Ammon's horn (tissue), 1 donor: ENCODE results near the gene RESP18.
"Not testable (repeated sequence)": the region's sequence is repeated elsewhere in the genome, so short reads cannot be mapped to it uniquely, and the experiment has no call there.

Source experiments
- DNase-seq: peaks from one replicate; pipeline ENCODE4 v3.0.0-alpha.2; 2016; ENCODE audit warnings: low spot score

RESP18 gene

DNA sequence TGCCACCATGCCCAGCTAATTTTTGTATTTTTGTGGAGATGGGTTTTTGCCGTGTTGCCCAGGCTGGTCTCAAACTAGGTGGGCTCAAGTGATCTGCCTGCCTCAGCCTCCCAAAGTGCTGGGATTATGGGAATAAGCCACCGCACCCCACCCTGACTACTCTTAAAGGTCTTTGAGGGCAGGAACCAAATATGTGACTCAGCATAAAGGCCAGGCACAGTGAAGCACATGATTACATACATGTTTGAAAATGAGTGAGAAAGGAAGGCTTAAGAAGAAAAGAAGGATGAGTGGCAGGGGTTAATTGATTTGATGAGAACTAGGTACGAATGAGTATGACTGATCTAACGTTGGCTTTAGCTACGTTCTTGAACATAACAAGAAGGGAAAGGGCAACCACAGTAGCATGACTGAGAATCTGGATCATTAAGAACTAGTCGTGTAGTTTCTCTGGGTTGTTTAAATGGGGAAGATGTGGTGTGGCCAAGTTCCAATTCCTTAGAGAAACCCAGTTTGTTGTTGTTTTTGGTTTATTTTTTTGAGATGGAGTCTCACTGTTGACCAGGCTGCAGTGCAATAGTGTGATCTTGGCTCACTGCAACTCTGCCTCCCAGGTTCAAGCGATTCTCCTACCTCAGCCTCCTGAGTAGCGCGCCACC is 6.8 kb downstream of the RESP18 start:
- DNase-seq, result no peak

DNA sequence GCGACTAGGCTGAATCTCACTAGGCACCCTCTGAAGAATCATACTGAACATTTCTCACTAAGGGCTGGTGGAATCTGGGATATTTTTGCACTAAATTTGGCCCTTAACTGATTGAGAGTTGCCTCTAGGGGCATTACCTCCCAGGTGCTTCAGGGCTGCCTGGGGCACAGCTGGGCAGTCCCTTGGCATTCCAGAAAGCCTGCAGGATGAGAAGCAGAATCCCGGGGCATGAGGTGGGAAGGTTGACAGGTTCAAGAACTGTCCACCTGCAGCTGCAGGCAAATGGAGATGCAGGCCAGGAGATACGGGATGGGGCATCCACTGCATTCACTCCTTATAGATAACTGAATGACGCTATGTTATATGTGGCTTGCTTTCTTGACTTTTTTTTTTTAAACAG is 7.4 kb downstream of the RESP18 start:
- no peak for DNase-seq

DNA sequence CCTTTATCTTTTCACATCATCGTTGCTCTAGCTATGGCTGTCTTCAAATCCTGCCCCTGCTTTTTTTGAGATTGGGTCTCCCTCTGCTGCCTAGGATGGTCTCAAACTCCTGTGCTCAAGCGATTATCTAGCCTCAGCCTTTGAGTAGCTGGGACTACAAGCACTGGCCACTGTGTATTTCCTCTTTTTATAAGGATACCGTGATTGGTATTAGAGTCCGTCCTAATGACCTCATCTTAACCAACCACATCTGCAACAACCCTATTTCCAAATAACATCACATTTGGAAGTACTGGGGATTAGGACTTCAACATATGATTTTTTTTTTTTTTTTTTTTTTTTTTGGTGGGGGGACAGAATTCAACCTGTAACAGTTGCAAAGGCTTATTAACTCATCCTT is 9.1 kb downstream of the RESP18 start:
- DNase-seq, result no peak

DNA sequence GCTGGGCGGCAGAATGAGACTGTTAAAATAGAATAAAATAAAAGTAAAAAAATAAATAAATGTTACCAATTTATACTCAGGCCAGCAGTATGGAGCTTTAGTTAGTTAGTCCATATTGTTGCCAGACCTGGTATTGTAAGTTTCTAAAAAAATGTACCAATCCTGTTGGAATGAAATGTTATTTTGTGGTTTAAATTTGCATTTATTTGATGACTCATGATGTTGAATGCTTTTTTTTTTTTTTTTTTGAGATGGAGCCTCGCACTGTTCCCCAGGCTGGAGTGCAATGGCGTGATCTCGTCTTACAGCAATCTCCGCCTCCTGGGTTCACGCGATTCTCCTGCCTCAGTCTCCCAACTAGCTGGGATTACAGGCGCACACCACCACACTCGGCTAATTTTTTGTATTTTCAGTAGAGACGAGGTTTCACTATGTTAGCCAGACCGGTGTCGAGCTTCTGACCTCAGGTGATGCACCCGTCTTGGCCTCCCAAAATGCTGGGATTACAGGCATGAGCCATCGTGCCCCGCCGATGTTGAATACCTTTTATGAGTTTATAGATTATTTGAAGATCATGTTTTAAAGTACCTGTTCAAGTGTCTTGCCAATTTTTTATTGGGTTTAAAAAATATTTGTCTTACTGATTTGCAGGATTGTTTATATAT is 17.6 kb downstream of the RESP18 start:
- no peak for DNase-seq

DNA sequence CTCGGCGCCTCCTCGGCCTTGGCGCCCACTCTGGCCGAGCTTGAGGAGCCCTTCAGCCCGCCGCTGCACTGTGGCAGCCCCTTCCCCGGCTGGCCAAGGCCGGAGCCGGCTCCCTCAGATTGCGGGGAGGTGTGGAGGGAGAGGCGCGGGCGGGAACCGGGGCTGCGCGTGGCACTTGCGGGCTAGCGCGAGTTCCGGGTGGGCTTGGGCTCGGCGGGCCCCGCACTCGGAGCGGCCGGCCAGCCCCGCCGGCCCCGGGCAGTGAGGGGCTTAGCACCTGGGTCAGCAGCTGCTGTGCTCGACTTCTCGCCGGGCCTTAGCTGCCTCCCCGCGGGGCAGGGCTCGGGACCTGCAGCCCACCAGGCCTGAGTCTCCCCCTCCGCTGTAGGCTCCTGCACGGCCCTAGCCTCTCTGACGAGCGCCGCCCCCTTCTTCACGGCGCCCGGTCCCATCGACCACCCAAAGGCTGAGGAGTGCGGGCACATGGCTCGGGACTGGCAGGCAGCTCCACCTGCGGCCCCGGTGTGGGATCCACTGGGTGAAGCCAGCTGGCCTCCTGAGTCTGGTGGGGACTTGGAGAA is 19.8 kb downstream of the RESP18 start:
- DNase-seq, result not testable (repeated sequence)

DNA sequence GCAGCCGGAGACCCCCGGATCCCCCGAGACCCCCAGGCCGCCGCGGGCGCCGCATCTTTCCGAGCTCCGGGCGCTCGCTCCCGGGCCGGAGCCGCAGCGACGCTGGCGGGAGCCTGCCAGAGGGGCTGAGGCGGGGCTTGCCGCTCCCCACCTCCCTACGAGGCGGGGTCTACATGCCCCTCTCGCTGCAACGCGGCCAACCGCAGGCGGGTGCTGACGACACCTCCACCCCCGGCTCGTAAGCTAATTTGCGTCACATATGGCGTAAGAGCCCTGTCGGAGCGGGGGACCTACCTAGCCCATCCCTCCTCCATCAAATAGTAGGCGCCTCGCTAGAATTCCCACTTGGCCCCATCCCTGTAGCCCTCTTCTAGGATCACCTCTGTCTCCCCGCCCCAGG is 23.3 kb downstream of the RESP18 start, which contains the start of gene PTPRN:
Gene PTPRN (minus strand): TSS at position 124 of the 400 bp plus-strand sequence. CDS start 69 bp downstream, at position 55.
- peak; percentile 79 for DNase-seq

DNA sequence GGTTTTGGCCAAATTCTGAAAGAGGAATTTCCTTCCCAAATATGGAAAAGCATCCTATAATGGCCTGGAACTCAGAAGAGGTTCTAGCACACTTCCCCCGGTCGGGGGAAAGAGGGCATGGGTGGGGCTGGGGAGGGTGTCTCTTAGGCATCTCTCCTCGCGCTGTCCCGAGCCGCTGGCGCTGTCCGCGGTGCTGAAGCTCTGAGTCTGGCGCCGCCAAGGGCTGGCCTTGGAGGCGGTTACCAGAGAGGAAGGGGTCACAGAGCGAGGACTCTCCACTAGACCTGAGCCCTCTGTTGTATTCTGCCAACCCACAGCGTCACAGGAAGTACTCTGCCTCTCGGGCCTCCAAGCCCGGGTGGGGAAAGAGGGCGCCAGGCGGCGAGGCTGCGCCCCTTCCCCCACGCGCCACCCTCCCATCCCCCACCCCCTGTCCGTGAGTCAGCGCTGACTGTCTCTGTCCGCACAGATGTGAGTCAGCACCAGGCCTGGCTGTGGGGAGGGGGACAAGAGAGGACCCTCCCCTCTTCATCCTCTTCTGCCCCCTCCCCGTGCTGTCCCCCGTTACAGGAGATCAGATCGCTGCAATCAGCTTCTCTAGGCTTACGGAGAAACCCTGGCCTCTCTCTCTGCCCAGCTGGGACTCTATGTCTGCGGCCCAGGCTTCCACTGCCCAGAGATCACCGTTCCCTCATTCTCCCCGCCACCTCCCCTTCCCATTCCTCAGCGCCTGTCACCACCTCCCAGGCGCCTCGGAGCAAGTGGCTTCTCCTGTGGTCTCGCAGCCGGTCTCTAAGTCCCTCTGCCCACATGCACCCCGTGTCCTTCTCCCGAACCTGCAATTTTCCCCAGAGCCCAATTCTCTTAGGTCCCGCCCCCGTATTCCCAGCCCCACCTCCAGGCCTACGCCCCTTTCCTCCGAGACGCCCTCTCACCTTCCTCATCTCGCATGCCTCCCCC is 24.1 kb downstream of the RESP18 start:
- DNase-seq, result peak; percentile 57

DNA sequence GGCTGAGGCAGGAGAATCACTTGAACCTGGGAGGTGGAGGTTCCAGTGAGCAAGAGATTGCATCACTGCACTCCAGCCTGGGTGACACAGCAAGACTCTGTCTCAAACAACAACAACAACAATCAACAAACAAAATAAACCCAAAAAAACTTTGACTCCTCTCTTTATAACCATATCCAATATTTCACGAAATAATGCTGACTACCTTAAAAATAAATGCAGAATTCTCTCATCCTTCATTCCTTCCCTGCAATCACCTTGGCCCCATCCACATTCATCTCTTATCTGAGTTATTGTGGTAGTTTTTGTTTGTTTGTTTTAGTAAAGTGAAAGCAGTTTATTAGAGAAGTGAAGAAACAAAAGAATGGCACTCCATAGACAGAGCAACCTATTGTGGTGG is 26.5 kb downstream of the RESP18 start:
- DNase-seq, result no peak

DNA sequence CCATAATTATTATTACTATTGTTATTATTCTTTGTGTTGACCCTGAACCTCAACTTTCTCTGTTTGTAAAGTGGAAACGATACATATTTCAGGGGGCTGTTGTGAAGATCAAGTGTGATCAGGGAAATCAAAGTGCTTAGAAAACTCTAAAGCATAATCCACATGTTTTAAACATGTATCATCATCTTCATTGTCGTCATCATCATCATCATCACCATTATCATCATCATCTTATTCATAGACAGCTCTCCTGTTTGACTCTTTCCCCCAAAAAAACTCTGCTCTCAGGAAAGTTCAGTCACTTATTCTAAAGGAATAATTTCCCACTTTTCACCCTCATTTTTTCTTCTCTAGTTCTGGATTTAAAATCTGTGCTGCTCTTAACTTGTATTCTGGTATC is 28.3 kb downstream of the RESP18 start:
- DNase-seq, result no peak

DNA sequence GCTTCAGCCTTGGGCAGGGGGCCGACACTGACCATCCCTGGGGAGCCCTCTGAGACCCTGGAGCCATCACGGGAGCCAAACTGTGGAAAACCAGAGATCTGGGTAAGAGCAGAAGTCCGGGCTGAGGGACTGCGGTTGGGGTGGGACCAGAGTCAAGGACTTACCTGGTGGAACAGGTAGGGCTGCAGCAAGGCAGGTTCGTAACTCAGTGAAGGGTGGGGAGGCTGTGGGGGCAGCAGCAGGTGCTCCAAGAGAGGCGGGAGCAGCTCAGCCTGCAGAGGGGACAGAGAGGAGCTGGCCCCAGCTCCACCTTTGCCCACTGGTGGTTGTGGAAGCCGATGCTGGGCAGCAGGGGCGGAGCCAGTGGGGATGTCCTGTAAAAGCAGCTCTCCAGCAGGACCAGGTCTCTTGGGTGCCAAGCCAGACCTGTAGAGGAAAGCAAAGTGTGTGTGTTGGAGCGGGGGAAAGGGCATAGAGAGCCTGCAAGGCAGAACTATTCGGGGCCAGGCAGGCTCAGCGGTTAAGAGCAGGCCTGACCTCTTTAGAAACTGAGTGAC is 30.1 kb downstream of the RESP18 start:
- no peak for DNase-seq

DNA sequence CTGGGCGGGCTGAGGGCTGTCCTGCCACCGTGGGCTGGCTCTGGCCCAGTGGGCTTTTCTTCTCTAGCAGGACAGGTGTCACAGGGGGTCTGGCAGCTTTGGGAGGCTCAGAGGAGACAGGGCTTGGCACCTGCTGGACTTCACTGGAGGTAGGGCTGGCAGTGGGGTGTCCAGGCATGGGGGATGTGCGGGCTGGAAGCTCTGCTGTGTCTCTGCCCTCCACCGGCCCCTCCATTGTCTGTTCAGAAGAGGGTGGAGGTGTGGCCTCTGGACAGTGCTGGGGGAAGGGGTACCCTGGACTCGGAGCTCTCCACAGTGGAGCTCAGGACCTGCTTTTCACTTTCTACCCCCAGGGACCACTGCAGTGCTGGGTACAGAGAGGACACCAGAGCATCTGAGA is 32.5 kb downstream of the RESP18 start:
- no peak for DNase-seq

DNA sequence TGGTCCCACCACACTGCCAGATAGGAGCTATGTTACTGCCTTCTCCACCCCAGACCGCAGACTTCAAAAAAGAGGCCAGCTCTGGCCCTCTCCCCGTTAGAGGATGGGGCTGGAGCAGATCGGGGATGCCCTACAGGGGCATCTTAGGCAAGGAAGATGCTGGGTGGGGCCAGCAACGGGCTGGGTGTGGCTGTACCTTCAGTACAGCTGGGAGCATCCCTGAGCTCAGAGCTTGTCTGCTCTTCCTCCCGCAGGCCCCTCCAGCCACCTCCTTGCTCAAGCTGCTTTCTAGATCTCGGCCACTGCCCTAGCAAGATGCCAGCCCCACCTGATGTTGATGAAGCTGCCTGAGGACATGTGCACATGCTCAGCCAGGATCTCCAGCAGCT is 33.2 kb downstream of the RESP18 start:
- DNase-seq, result no peak

DNA sequence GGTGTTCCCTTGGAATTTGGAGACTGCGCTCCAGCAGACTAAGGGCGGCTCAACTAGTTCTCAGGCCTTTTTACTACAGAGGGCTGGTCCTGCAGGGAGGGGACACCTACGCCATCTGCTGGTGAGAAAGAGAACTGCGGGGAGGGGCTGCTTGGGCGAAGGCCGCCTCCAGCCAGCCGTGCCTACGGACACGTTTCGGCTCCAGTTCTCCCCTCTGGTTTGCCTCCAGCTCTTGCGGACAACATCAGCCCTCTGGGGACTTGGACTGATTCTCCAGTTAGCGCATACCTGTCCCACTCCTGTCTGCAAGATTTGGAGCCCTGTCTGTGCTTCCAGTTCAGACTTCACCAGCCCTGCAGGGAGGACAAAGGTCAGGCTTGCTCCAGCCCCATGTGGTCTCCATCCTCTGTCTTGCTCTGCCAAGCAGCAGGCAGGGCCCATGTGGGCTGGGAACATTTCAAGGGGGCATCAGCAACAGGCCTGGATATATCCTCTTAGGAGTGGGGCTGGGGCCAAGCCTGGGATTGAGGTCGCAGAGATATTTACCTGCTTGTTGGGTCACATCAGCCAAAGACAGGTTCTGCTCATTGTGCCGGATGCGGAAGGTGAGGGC is 33.7 kb downstream of the RESP18 start:
- DNase-seq, result peak; percentile 91

DNA sequence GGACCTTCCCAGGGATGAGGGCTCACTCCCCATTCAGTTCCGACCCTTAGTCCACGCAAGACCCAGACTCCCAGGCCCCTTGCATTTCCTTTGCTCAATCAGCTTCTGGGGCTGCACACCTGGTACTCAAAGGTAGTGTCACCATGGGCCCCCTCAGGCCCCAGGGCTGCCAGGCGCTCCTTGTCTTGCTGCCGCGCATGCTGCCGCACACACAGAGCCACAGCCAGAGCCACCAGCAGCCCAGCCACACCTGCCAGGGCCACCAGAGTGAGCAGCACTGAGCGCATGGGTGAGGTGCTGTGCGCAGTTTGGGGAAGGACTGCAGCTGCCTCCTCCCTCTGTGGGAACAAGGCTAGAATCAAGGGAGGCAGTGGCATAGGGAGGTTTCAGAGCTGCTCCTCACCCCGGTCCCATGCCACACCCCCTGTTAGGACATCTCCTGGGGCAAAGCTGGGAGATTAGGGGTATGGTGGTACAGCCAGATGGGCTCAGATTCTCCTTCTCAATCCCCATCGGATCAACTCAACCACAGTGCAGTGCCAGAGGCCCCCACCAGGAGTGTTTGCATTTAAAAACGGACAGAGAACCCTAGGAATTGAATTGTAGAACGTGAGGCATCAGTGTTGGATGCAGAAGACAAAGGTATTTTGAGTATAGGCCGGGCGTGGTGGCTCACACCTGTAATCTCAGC is 34.6 kb downstream of the RESP18 start:
- DNase-seq, result no peak

DNA sequence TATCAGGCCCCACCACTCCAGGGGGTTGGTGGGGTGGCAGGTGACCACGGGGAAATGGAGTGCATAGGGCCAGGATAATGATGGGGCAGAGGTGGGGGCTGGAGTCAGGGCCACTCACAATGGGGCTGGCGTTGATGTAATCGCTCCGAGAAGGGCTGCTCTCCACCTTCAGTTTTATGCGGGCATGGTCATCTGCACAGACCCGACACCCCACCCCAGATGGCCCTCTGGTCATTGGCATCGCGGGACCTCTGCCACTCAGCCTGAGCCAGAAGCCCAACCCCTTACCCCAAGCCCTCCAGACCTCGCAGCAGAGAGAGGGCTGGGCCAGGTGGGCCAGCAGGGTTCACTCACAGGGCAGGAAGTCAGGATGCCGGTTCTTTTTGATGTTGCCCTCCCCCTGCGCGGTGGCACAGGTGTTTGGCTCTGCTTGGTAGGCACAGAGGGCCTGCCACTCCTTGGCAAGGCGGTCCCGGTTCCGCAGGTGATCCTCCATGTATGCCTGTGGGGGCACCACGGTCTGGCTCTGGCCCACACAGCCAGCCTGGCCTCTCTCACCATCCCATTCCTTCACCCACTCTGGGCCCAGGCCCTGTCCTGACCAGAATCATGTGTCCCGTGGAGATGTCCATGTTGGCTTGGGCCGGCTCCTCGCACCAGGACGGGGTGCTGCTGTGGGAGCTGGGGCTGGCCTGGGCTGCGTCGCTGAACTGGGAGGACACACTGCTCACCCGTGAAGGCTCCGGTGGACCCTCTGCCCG is 35.7 kb downstream of the RESP18 start:
- DNase-seq, result no peak

DNA sequence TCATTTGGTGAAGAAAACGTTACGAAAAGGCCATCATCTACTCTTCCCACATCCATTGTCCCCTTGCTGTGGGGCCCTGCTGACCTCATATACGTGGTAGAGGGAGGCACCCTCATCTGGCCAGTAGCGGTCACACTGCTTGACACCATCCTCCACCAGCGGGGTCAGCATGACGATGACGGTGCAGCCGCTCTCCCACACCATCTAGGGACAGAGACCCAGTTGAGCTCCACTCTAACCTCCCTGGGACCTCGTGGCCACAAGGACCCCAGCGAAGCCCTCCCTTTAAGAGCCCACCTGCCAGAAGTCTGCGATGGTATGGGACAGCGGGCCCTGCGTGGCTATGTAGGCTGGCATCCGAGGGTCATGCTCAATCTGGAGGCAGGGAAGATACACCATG is 36.4 kb downstream of the RESP18 start:
- no peak for DNase-seq

DNA sequence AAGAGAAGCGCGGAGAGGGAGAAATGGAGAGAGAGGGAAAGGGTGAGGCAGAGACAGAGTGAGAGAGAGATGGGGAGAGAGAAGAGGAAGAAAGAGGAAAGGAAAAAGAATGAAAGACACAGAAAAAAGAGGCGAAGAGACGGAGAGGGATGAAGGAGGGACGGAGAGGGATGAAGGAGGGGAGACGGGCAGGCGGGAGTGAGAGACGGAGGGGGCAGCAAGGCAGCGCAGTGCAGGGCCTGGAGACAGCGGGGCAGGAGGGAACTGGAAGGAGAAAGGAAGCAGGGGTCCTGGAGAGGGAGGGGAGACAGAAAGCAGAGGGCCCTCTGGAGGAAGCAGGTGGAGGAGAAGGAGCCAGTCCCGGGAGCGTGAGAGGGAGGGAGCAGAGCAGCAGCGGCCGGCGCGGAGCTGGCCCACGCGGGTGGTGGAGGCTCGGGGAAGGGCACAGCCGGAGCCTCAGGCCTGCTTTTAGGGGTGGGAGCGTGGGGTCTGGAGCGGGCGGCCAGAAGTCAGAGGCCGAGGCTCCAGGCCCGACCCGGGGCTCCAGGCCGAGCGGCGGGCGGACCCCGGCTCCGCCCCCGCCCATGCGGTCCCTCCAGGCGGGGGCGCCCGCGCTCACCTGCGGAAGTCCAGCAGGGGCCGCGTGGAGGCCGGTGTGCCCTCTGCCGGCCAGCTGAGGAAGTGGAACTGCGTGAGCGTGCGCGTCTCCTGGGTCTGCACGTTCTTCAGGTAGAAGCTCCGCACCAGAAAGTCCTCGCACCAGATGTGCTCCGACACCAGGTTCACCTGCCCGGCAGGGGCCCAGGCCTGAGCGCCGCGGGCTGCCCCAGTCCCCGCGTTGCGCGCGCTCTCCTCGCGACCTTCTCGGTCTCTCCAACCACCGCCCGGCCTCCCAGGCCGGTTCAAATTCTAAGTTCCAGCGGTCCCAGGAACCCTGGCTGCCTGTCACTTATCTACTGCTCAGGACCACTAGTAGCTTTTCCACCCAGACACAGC is 37.9 kb downstream of the RESP18 start:
- DNase-seq, result peak; percentile 87

DNA sequence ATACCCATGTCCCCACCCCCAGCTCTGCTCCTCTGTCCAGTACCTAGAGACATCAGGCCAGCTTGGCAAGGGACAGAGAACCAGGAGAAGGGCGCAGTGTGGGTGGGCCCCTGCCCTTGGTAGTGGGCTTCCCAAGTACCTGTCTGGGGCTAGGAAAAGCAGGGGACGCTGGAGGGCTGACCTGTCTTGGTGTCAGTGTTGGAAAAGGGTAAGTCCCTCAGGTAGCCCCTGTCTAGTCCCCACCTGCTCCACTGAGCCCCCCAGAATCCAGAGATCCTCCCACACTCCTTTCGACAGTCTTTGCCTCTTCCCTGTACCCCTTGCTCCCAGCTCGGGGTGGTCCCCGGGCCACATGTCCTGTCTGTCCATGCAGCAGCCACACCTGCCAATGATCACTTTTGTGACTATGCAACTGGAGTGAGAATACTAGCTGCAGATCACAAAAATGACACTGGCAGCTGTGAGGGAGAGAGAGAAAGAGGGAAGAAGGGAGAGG is 38.8 kb downstream of the RESP18 start:
- no peak for DNase-seq

DNA sequence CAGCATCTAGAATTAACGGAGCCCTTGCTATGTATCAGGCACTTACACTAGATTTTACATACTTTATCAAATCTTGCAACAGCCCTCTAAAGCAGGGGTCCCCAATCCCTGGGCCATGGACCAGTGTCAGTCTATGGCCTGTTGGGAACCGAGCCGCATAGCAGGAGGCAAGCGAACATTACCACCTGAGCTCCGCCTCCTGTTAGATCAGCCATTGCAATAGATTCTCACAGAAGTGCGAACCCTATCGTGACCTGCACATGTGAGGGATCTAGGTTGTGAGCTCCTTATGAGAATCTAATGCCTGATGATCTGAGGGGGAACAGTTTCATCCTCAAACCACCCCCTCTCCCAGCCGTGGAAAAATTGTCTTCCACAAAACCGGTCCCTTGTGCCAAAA is 39.9 kb downstream of the RESP18 start:
- DNase-seq, result no peak
